GM19455 (cell line): ENCODE results near the gene SP140.
"Not testable (repeated sequence)": the region's sequence is repeated elsewhere in the genome, so short reads cannot be mapped to it uniquely, and the experiment has no call there.

Experiments
- ATAC-seq: cut with Tn5 transposase; IDR thresholded peaks from one replicate; pipeline ENCODE4 v1.9.1; 2021; ENCODE audit not compliant: unreplicated experiment

The SP140 gene

DNA sequence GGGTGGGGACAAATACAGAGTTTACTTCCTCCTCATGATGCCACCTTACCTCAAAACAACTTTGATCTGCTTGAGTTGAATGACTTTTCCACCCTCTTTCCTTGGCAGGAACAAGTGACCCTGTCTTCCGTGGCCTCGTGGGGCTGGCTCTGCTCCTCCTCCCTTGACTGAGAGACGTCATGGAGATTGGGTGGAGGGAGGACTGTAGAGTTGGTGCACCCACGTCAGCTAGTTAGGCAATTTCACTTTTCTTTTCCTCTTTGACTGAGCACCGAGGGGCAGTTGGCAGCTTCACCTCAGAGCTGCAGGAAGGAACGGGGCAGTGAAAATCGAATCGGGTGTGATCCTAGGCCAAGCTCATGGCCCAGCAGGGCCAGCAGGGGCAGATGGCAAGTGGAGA lies at the start of gene SP140:
Gene SP140, plus strand, starts transcription at position 251 of the 400 bp plus-strand sequence. Its CDS starts 109 bp downstream, at position 360.
- ATAC-seq, result peak; percentile 85

GRCh38 chr2:230176996-230177395 lies 48.5 kb upstream of the SP140 start:
- ATAC-seq, result no peak

DNA sequence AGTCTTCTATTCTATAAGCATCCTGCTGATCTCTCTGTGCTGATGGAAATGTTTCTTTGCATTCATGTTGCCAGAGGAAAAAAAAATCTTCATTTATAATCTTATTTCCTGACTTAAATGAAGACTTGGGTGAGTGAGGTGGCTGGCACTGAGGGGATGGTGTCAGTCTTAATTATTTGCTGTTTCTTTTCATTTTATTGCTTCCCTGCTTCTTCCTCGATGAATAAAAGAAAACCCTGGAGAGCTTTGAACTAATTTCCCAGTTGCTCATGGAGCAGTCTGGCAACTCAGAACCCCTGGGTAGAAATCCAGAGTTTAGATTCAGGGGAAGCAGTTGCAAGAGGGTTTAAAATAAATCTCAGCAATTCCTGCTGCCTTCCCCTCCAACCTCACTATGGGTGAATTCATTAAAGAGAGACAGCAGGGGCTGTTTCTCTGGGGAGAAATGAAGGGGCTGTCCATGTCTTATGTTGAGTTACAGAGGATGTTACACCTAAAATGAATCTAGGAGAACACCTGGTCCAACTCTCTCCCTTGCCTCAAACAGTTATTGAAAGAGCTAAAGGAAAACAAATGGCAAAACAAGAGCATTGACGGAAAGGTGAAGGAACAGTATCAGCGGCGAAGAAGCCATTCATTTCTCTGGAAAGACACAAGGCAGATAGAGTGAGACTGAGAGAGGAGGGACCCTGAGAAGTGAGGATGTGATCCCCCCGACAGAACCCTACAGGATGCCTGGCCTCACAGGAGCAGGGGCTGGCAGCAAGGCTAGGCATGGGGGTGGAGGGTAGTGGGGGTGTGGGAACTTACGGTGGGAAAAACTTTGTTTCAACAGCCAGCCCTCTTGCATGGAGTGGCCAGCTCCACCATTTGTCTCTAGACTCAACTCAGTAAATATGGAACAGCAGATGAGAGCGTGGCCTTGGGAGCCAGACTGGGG lies 46.7 kb upstream of the SP140 start:
- no peak for ATAC-seq

DNA sequence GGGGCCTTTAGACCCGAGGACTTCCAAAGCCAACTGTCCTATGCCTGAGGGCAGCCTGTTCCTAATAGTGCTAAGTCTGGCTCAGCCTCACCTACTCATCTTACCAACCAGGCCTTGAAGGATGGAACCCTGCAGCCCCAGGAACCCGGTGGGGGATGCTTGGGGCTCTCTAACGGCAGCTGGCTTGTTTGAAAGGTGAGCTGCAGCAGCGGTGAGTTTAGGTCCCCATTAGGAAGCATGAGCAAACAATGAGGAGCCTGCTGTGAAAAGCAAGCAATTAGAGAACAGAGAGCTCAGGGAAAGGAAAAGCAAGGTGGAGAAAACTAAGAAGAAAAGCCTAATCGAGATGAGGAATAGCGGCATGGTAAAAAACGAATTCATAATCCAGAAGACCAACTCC lies 45.6 kb upstream of the SP140 start:
- ATAC-seq, result no peak

- ATAC-seq, result no peak
Observed at GRCh38 chr2:230181195-230181594, 44.3 kb upstream of the SP140 start.

DNA sequence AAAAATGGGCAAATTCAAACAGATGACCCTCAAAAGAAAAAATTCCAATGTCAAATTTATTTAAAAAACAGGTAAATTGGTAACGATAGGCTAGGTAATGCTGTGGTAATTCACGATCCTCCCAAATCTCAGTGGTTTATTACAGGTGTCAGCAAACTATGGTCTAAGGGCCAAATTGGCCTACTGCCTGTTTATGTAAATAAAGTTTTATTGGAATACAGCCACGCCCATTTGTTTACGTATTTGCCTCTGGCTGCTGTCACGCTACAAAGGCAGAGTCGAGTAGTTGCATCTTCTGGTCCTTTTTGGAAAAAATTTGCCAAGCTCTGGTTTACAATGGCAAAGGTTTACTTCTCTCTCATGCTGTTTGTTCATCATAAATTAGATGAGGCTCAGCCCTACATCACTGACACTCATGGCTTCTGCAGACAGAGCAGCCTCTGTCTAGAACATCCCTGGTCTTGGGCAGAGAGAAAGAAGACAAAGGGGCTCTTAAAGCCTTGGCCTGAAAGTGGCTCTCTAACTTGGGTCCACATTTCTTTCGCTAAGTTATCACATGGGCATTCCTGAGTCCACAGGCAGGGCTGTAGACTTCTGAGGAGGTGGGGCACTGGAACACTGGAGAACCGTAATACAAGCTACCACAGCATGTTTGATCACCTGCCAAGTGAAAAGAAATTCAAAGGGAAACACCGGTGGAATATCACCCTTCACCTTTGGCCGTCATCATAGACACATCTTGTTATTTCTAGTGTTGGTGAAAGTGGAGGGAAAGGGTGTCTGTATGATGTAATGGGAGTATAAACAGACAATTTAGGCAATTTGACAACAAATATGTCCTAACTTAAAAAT lies 40.6 kb upstream of the SP140 start:
- no peak for ATAC-seq

DNA sequence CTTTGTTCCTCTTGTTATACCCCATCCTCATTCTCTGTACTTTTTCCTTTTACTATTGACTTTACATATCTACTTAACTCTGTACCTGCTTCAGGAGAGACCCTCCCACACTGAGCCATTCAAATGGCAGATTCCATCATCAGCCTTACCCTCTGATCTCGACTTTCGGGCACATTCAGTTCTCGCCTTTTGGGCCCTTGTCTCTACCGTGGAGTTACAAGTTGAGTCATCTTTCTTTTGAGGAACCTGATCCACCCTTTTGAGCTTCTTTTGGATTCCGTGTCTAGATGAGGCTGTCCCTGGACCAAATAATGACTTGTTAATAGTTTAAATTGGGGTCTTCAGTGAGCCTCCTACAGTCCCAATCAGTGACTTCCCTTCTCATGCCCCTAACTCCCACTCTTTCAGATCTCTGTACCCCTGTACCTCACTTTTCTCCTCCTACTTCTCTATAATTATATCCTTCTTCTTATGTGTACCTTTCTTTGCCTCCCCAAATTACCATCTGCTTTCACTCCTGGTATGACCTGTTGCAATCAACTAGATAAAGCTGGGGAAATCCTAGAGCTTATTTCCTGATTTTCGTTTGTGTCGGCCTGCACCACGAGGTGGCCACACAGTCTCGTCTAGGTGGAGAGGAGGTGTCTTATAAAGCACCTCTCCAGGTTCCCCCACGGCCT lies 23.0 kb upstream of the SP140 start:
- ATAC-seq, result peak; percentile 51

GRCh38 chr2:230203110-230203676 lies 22.3 kb upstream of the SP140 start:
- peak; percentile 40 for ATAC-seq

- ATAC-seq, result peak; percentile 43
Observed at GRCh38 chr2:230205034-230205433, 20.5 kb upstream of the SP140 start.

GRCh38 chr2:230205721-230206120 lies 19.8 kb upstream of the SP140 start:
- ATAC-seq, result no peak

- no peak for ATAC-seq
Observed at GRCh38 chr2:230208576-230208975, 17.0 kb upstream of the SP140 start.

DNA sequence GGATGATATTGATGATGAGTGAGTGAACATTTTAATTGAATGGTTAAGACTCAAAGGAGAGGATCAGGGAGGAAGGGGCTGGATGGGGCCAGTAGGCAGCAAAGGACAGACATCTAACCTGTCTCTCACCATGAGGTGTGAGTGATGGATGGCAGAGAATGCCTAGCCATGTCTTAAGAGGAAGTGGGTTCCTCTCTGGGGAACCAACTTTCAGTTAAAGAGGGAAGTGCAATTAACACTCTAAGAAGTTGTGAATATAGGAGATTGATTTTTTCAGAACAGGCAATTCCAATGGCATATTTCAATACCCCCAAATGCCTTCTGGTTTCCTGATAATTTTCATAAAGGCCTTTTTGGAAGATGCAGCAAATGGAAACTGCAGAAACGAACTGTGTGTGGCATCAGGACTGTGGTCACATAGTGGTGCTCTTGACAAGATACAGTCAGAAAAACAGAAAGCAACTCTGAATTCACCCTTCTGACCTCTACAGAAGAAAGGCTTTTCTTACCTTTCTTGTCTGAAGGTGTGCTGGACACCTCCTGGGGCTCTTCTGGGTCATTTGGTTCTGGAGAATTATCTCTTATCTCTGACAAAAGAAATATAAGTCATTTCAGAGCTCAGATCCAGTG lies 16.0 kb upstream of the SP140 start:
- no peak for ATAC-seq

- no peak for ATAC-seq
Observed at GRCh38 chr2:230216489-230216888, 9.0 kb upstream of the SP140 start.

DNA sequence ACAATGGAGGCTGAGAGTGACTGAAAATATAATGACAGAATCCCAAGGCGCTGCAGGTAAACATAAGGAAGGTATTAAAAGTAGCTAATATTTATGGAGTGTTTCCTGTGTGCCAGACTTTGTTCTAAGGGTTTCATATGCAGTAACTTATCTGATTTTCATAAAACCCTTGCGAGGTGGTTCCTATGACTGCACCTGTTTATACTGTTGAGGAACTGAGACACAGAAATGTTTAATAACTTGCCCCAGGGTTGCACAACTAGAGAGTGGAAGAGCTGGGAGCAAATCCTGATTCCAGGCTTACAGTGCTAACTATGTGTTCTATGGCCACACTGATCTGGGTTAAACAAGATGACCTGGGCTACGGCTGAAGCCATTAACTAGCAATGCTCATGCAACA lies 8.1 kb upstream of the SP140 start:
- ATAC-seq, result no peak

DNA sequence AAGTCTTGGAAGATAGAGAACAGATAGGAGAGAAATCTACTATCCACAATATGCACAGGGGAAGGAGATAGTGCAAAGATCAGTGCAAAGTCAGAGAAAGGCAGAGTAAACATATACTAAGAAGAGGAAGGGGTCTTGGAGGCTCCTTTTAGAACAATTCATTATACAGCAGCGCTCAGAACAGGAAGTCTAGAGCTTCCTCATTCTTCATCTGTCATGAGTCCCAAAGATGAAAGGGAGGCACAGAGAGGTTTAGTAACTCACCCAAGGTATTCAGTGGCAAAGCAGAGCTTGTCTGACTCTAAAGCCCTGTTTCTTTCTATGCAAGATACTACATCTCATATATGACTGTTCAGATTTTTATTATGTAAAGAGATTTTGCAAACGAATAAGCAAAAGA lies 7.1 kb upstream of the SP140 start:
- ATAC-seq, result no peak

- ATAC-seq, result peak; percentile 78
Observed at GRCh38 chr2:230219419-230220331, 5.9 kb upstream of the SP140 start, which contains the start of gene SP110. TSS of gene SP110 (minus strand) at chr2:230219984. CDS start at chr2:230216927, 3,057 bp downstream.

GRCh38 chr2:230220347-230220969 lies 5.1 kb upstream of the SP140 start:
- no peak for ATAC-seq

DNA sequence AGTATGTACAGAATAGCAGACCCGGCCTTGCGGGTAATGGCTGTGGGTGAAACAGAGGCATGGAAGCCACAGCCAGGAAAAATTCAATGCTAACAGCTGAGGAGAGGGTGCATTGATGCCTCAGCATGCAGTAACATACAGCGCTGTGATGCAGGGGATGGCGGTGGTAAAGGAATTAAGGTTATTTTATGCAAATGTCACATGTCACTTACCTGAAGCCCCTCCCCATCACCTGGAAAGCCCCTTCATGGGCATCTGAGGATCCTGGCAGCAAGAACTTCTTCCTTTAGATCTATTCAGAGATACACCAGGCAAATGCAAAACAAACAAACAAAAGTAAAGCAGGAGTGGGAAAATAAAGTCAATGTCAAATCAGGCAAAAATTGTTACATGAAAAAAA lies 4.0 kb upstream of the SP140 start:
- ATAC-seq, result no peak

DNA sequence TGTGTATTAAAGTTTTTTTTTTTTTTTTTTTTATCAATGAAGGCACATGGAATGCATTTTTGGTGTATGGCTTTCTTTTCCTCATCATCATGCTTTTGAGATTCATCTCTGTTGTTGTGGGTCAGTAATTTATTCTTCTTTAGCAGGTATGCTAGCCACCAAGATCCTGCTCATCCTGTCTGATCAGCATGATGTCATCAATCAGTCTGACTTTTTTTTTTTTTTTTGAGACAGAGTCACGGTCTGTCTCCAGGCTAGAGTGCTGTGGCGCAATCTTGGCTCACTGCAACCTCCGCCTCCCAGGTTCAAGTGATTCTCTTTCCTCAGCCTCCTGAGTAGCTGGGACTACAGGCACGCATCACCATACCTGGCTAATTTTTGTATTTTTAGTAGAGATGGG lies 2.7 kb upstream of the SP140 start:
- not testable (repeated sequence) for ATAC-seq
